Measurements from ENCODE around the gene ARPC3. TPM values are rescaled to one million over a fixed set of nuclear protein-coding genes. Genes with fewer than 3 reads are reported as not detected.

Gene ARPC3
- 100 to 1,000 TPM; 163 to 290 (median 191) TPM for total RNA-seq

GRCh38 chr12:110449799-110450497 is at the start of gene ARPC3:
TSS of gene ARPC3 (minus strand) at chr12:110450337. CDS start at chr12:110450260, 77 bp downstream.
- TF ChIP-seq POLR2A (IDR thresholded peaks at IDR 0.05) (peak in 1 of 2 donors; percentile 54), EP300 (IDR thresholded peaks at IDR 0.05) (no peak), POLR2AphosphoS5 (IDR thresholded peaks at IDR 0.05) (peak; percentile 83 to 94 (median 93))
- TF ChIP-seq, protein P1, sequence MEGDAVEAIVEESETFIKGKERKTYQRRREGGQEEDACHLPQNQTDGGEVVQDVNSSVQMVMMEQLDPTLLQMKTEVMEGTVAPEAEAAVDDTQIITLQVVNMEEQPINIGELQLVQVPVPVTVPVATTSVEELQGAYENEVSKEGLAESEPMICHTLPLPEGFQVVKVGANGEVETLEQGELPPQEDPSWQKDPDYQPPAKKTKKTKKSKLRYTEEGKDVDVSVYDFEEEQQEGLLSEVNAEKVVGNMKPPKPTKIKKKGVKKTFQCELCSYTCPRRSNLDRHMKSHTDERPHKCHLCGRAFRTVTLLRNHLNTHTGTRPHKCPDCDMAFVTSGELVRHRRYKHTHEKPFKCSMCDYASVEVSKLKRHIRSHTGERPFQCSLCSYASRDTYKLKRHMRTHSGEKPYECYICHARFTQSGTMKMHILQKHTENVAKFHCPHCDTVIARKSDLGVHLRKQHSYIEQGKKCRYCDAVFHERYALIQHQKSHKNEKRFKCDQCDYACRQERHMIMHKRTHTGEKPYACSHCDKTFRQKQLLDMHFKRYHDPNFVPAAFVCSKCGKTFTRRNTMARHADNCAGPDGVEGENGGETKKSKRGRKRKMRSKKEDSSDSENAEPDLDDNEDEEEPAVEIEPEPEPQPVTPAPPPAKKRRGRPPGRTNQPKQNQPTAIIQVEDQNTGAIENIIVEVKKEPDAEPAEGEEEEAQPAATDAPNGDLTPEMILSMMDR (IDR thresholded peaks at IDR 0.05): peak in 1 of 2 donors; percentile 94
- under 1% methylated on average over 41 of the region's 51 CpGs for WGBS
- no peaks in the 10 kb centered on the region for H3K9me3 ChIP-seq
- DNase-seq (ENCODE audit: low spot score in 2 of 2): peak; percentile 96 to 98
- H3K4me1 ChIP-seq: peaks cover 23% of the 10 kb centered on the region
- H3K27ac ChIP-seq: peak within 1 kb of the TSS; percentile 97
- H3K27me3 ChIP-seq: no peaks in the 10 kb centered on the region
- H3K36me3 ChIP-seq: peaks cover 30% of the 10 kb centered on the region
- H3K4me3 ChIP-seq: peak within 1 kb of the TSS; percentile 92

- H3K27ac ChIP-seq: no peak overlapping the region
Observed at GRCh38 chr12:110498984-110499706, 49.0 kb upstream of the ARPC3 start.

GRCh38 chr12:110475426-110475825 is 25.3 kb upstream of the ARPC3 start:
- H3K9me3 ChIP-seq: no peaks in the 10 kb centered on the region
- TF ChIP-seq EP300 (IDR thresholded peaks at IDR 0.05): no peak
- TF ChIP-seq, protein P1 (IDR thresholded peaks at IDR 0.05): no peak
- TF ChIP-seq POLR2AphosphoS5 (IDR thresholded peaks at IDR 0.05): no peak
- no peak for TF ChIP-seq POLR2A (IDR thresholded peaks at IDR 0.05)
- no peaks in the 10 kb centered on the region for H3K27me3 ChIP-seq
- no peak overlapping the region for H3K27ac ChIP-seq
- no peak for DNase-seq (ENCODE audit: low spot score in 2 of 2)
- 99% methylated on average over 7 of the region's 7 CpGs for WGBS
- no peak overlapping the region for H3K4me3 ChIP-seq
- H3K4me1 ChIP-seq: no peaks in the 10 kb centered on the region
- no peaks in the 10 kb centered on the region for H3K36me3 ChIP-seq

More at GRCh38 chr12:110498984-110499706, 49.0 kb upstream of the ARPC3 start:
- H3K4me1 ChIP-seq: peaks cover 34% of the 10 kb centered on the region
- H3K4me3 ChIP-seq: no peak overlapping the region
- H3K27me3 ChIP-seq: no peaks in the 10 kb centered on the region
- DNase-seq (ENCODE audit: low spot score in 2 of 2): no peak
- H3K9me3 ChIP-seq: no peaks in the 10 kb centered on the region
- WGBS: 41% methylated on average over 4 of the region's 4 CpGs
- TF ChIP-seq POLR2AphosphoS5 (IDR thresholded peaks at IDR 0.05): no peak
- no peak for TF ChIP-seq EP300 (IDR thresholded peaks at IDR 0.05)
- TF ChIP-seq, protein P1 (IDR thresholded peaks at IDR 0.05): no peak
- no peak for TF ChIP-seq POLR2A (IDR thresholded peaks at IDR 0.05)
- peaks cover 20% of the 10 kb centered on the region for H3K36me3 ChIP-seq

DNA sequence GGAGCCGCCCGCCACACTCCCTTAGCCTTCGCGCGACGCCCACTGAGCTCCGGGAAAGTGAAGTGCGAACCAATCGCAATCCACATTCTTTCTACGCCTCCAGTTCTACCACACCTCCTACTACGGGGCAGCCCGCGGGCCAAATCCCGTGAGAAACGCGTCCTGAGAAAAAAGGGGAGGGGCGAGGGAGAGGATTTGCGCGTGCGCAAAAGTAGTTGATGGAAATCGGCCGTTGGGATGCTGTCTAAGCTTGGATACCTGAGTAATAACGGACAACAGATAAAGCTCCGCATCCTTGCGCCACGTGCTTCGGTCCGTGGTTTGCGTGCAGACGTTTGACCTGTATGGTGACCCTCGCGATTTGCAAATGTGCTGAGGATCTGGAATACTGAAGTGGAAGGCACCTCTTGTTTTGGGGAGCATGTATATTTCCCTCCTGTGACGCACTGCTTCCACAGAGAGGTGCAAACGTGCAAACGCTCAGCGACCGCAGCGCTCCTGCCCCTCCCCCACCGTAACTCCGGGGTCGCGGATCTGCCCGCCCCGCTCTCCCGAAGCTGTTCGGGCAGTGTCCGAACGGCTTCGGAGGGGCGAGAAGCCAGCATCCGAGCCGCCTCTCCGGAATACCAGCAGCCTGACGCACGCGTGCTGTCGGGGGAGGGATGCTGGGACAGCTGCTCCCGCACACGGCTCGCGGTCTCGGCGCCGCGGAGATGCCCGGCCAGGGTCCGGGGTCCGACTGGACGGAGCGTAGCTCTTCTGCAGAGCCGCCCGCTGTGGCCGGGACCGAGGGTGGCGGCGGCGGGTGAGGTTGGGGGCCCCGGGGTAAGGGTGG is 18.3 kb upstream of the ARPC3 start, which contains the start of the genes FAM216A and GPN3:
Gene FAM216A (plus strand): TSS at position 632 of the 835 bp plus-strand sequence. CDS start 31 bp downstream, at position 663.
Gene GPN3 (minus strand): TSS at position 44 of the 835 bp plus-strand sequence. CDS start 54 bp downstream, outside the sequence.
- Histone ChIP-seq H3K4me1 (peaks cover 31% of the 10 kb centered on the region), H3K27me3 (no peaks in the 10 kb centered on the region), H3K9me3 (no peaks in the 10 kb centered on the region), H3K4me3 (peak within 1 kb of the TSS; percentile 81), H3K27ac (peak within 1 kb of the TSS; percentile 91), H3K36me3 (peaks cover 14% of the 10 kb centered on the region)
- DNase-seq (ENCODE audit: low spot score in 2 of 2): peak; percentile 97
- TF ChIP-seq EP300 (IDR thresholded peaks at IDR 0.05) (peak; percentile 33), POLR2AphosphoS5 (IDR thresholded peaks at IDR 0.05) (peak; percentile 20 to 89 (median 83)), POLR2A (IDR thresholded peaks at IDR 0.05) (peak in 1 of 2 donors; percentile 26)
- TF ChIP-seq, protein P1 (IDR thresholded peaks at IDR 0.05): no peak
- WGBS: 3% methylated on average over 12 of the region's 78 CpGs

Data from suprapubic skin (tissue), 4 donors.